HL-60/S4 treated with retinoic acid at 250 ng/mL for 4 days and 3 days (cell line): ENCODE results near the gene COL23A1.
"Not testable (repeated sequence)": the region's sequence is repeated elsewhere in the genome, so short reads cannot be mapped to it uniquely, and the experiment has no call there.

ENCODE experiments used
- in situ Hi-C: fragments of 300-500 bp; cut with MboI; formaldehyde crosslinking; loops from 2 replicates; pipeline ENCODE4 v1.7.0; 2022; ENCODE audit warnings: low sequenced_read_pairs

Gene COL23A1

GRCh38 chr5:178313316-178313715 is 276.9 kb downstream of the COL23A1 start:
- in situ Hi-C loops: no loop called here

- in situ Hi-C loops: no loop called here
Measured at GRCh38 chr5:178312880-178313282, 277.3 kb downstream of the COL23A1 start.

GRCh38 chr5:178310130-178310865 is 279.9 kb downstream of the COL23A1 start:
- in situ Hi-C loops: no loop called here

GRCh38 chr5:178309271-178310013 is 280.8 kb downstream of the COL23A1 start:
- in situ Hi-C loops: no loop called here

GRCh38 chr5:178308541-178309092 is 281.6 kb downstream of the COL23A1 start:
- in situ Hi-C loops: no loop called here

DNA sequence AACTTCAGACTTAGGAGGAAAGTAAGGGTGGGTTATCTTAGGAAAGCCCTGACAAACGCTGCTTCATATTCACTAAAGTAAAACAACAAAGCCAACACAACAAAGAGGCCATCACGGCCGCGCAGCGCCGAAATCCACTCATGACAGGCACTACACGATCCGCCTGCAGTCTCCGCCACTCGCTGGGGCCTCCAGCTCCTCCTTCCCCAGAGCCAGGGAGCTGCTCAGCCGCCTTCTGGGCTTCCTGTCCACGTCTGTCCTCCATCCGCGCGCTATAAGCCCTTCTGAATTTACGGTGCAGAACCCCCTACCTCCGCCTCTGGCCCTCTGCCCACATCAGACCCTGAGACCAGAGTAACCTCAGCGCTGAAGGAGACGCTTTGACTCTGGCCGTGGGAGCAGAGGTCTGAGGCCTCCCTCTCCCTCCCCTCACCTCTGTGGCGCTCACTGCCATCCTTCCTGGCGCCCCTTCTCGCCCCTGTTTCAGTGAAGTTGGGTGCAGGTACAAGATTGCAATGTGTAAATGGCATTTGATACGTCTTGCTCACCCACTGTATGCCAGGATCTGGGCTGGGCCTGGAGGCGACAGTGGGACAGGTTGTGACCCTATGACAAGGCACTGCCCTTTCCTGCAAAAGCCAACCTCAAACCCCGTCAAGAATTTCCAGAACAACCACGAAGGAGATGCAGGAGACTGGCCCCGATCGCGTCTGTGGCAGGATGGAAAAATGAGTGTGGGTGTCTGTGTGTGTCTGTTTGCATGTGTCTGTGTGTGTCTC is 282.7 kb downstream of the COL23A1 start:
- in situ Hi-C loops: no loop called here

DNA sequence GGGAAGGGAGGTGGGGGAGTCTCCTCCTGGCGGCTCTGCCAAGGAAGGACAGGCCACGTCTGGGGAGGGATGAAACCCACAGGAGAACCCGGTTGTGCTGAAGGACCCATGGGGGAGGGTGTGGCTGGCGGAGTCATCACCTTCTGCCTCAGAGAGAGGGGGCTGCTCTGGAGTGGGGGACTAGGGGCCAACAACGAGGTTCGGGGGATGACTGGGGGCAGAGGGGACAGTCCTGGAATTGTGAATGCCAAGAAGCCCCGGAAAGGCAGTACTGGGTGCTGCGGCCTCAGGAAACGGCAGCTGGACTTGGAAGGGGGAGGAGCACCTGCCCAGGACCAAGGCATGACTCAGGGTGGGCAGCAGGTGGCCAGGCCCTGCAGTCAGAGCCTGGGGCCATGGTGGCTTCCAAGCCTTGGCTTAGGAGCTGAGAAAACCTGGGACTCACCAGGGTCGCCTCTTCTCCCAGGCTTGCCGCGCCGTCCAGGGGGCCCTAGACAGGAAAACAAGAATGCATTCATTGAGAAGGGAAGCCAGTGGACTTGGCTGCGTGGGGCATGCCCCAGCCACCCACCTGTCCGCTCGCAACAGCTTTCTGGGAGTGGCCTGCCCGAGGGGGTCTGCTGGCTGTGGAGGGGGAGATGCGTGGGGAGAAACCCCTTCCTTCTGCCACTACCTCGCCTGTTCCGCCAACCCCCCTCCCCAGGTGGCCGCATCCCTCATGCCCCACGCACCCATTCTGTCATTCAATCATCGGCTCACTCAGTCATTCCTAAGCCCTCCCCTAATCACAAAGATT is 283.6 kb downstream of the COL23A1 start:
- in situ Hi-C loops: no loop called here

DNA sequence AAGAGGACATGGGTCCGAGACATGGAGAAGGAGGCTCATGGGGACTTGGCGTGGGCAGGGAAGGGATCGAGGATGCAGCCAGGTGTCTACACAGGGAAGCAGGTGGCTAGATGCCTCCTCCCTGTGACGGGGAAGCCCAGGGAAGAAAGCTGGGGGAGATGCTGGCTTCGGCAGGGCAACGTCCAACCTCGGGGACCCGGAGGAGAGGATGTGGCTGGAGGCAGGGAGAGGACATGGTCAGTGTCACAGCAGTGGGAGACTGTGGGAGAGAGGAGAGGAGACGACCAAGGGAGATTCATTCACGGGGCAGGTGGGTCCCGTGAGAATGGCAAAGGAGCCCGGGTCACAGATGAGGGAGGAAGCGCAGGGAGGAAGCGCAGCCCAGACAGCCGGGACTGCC is 284.4 kb downstream of the COL23A1 start:
- in situ Hi-C loops: no loop called here

DNA sequence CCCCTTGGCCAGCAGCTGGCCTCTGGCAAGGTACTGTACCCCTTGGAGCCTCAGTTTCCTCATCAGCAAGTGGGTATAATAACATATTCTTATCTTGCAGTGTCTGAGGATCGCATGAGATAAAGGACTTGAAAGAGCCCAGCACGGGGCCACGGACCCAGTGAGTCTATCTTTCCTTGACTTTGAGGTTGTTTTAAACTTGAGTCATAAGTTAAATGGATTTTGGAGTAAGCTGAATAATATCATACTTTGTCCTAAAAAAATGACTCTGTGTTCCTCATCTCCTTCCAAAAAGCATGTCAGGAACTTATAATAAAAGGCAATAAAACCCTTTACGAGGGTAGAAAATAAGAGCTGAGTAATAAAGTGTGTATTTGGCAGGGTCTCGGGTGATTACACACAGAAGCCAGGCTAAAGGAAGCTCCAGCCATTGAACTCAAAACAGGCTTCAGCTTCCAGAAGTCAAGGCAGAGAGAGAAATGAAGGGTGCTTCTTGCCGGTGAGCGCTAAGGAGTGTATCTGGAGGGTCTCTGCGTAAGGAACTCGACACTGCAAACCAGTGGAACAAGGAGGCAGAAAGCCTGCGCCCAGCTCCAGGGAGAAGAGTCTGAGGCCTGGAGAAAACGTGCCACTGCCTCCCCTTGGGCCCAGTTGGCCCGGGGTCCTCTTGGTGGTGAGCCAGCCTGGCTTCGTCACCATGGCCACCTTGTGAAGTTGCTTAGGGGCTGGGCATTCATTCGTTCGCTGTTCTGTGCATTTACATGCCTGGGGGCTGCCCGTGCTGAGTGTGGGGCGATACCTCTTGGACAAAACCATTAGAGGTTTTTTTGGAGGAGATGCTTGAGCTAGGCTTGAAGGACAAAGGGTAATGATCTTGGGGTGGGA is 285.2 kb downstream of the COL23A1 start:
- in situ Hi-C loops: no loop called here

GRCh38 chr5:178304016-178304415 is 286.2 kb downstream of the COL23A1 start:
- in situ Hi-C loops: no loop called here

GRCh38 chr5:178302321-178302720 is 287.9 kb downstream of the COL23A1 start:
- in situ Hi-C loops: not testable (repeated sequence)

- in situ Hi-C loops: no loop called here
Measured at GRCh38 chr5:178301641-178302040, 288.6 kb downstream of the COL23A1 start.

DNA sequence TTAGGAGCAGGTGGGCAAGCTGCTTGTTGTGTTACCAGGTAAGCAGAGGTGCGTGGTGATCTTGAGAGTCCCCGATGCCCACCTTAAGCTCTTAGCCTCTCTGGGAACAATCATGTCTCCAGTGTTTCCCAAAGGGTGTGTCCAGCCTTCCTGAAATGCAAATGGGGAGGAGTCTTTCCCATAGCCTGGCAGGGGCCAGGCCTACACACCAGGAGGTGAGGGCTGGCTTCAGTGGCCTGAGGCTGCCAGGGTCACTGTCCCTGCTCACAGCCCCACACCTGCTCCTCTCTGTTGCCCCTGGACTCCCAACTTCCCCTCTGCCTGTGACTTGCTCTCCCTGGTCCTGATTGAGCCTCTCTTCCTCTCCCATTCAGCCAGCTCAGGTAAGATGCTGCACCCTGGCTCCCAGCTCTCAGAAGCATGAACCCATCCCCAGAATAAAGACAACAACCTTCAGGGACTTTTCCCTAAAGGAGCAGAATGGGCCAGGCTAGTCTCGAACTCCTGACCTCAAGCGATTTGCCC is 291.8 kb downstream of the COL23A1 start:
- in situ Hi-C loops: no loop called here

- in situ Hi-C loops: no loop called here
Measured at GRCh38 chr5:178297751-178298150, 292.4 kb downstream of the COL23A1 start.

DNA sequence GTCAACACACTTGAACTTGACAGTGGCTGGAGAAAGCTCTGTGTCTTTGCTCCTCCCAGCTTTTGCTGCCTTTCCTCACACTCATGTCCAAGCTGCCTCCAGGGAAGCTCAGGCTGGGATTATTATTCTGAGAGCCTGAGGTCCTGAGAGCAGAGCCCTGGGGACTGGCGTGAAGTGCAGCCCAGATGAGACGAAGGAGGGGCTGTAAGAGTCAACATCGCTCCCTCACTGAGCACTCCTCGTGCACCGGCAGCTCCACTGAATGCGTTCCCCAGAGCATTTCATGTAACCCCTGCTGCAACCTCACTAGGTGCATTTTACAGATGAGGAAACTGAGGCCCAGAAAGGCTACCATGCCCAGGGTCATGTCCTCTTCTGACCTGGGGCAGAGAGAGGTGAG is 294.1 kb downstream of the COL23A1 start:
- in situ Hi-C loops: no loop called here

- in situ Hi-C loops: no loop called here
Measured at GRCh38 chr5:178295589-178295988, 294.6 kb downstream of the COL23A1 start.

GRCh38 chr5:178293815-178294214 is 296.4 kb downstream of the COL23A1 start:
- in situ Hi-C loops: no loop called here

DNA sequence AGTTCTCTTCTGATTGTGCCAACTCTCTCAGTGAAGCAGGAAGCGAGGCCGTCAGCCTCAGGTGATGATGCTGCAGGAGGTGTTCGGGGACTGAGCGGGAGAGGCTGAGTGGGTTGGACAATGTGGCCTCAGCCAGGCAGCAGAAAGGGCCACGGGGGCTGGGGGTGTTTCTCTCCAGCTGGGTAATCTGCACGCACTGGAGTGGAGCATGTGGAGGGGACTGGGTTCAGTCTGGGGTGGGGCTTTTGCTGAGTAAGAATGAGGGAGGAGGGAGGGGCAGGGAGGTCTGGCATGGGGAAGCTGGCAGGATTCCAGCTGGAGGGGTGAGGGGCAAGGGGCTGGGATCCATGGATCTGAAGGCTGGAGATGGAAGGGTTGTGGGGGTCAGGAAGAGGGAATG is 296.8 kb downstream of the COL23A1 start:
- in situ Hi-C loops: no loop called here

GRCh38 chr5:178292826-178293205 is 297.4 kb downstream of the COL23A1 start:
- in situ Hi-C loops: no loop called here
